Measurements from ENCODE around the gene GUCY1B1. TPM values are rescaled to one million over a fixed set of nuclear protein-coding genes. Genes with fewer than 3 reads are reported as not detected.
"Not testable (repeated sequence)": the region's sequence is repeated elsewhere in the genome, so short reads cannot be mapped to it uniquely, and the experiment has no call there.

Gene GUCY1B1
- total RNA-seq, 1 donor from 2014 or later = 18.1 TPM

DNA sequence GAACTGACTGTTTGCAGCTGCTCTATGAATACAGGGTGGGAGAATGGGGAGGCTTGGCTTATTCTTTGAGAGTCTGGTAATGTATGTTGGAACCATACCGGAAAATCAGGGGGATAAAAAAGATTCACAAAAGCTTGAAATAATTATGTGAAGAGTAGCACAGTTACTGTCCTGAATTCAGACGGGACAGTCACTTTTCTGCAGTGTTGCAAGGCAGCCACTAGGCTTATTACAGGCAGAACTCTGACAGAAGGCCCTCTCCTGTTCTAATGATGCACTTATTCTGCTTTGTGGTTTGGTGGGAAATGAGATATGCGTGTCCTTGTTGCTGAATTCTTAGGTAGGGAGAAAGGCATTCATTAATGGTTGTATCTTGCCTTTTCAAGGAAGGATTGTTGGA, 37.2 kb downstream of the GUCY1B1 start:
- no peak for DNase-seq
- intact Hi-C loops (cut with DNase I) = no loop called here

DNA sequence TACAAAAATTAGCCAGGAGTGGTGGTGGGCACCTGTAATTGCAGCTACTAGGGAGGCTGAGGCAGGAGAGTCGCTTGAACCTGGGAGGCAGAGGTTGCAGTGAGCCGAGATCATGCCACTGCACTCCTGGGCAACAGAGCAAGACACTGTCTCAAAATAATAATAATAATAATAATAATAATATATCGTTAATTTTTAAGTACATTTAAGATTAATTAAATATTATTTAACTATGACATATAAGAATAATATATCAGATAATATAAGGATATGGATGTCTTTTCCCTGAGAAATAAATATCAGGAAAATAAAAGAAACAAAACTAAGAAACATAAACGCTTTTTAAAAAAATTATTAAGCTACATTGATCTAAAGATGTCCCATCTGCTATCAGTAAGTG, 38.8 kb downstream of the GUCY1B1 start:
- intact Hi-C loops (cut with DNase I) = not testable (repeated sequence)

More for the DNA sequence above, 37.2 kb downstream of the GUCY1B1 start:
- no peak overlapping the region for H3K27ac ChIP-seq
- H3K4me1 ChIP-seq = no peaks in the 10 kb centered on the region
- peaks cover under 1% of the 10 kb centered on the region for H3K36me3 ChIP-seq
- H3K9me3 ChIP-seq = no peaks in the 10 kb centered on the region
- TF ChIP-seq, protein P1, sequence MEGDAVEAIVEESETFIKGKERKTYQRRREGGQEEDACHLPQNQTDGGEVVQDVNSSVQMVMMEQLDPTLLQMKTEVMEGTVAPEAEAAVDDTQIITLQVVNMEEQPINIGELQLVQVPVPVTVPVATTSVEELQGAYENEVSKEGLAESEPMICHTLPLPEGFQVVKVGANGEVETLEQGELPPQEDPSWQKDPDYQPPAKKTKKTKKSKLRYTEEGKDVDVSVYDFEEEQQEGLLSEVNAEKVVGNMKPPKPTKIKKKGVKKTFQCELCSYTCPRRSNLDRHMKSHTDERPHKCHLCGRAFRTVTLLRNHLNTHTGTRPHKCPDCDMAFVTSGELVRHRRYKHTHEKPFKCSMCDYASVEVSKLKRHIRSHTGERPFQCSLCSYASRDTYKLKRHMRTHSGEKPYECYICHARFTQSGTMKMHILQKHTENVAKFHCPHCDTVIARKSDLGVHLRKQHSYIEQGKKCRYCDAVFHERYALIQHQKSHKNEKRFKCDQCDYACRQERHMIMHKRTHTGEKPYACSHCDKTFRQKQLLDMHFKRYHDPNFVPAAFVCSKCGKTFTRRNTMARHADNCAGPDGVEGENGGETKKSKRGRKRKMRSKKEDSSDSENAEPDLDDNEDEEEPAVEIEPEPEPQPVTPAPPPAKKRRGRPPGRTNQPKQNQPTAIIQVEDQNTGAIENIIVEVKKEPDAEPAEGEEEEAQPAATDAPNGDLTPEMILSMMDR (IDR thresholded peaks at IDR 0.05) = peak; percentile 16
- no peak overlapping the region for H3K4me3 ChIP-seq
- no peaks in the 10 kb centered on the region for H3K27me3 ChIP-seq (ENCODE audit: low read depth)
- no peak for ATAC-seq

DNA sequence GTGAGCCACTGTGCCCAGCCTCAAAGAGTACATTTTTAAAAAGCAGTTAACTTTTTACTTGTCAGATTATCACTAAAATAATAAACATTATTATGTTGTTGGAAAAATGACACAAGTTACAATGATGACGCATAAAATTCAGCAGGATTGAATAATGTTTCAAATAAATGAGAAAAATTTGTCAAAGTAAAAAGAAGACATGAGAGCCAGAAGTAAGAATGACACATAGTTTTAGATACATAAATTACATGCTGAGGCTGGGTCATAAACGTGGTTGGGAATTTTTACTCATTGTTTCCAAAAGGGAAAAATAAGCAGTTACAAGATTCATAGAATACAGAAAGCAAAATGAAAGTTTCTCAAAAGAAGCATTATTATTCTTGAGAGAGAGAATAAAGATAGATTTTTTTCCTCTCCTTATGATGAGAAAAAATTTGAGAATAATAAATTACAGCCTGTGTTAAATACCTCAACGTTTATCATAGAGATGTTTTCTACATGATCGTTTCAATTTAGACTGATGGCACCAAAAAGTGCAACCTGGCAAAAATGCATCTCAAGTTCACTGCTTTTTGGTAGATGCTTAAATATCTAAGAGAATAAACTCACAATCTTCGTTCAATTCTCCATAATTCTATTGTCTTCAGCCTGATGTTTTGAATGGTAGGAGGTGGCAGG, 40.4 kb downstream of the GUCY1B1 start:
- no peak overlapping the region for H3K4me3 ChIP-seq
- DNase-seq (no peak), ATAC-seq (no peak)
- H3K4me1 ChIP-seq = no peaks in the 10 kb centered on the region
- H3K9me3 ChIP-seq = no peaks in the 10 kb centered on the region
- H3K27me3 ChIP-seq (ENCODE audit: low read depth) = no peaks in the 10 kb centered on the region
- no peaks in the 10 kb centered on the region for H3K36me3 ChIP-seq
- no peak overlapping the region for H3K27ac ChIP-seq
- TF ChIP-seq, protein P1 (IDR thresholded peaks at IDR 0.05) = no peak
- intact Hi-C loops (cut with DNase I) = no loop called here

More for the DNA sequence above, 38.8 kb downstream of the GUCY1B1 start:
- not testable (repeated sequence) for ATAC-seq; H3K27ac ChIP-seq; H3K36me3 ChIP-seq; H3K4me1 ChIP-seq; DNase-seq; H3K4me3 ChIP-seq; H3K27me3 ChIP-seq (ENCODE audit: low read depth); H3K9me3 ChIP-seq

DNA sequence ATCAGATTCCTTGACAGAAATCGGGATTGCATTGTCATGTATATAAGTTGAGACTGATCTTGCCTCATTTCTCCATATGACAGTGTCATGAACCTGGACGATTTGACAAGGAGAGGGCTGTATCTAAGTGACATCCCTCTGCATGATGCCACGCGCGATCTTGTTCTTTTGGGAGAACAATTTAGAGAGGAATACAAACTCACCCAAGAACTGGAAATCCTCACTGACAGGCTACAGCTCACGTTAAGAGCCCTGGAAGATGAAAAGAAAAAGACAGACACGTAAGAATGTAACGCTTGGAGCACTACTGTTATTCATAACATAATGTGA, 40.9 kb downstream of the GUCY1B1 start:
- H3K4me3 ChIP-seq = no peak overlapping the region
- DNase-seq (no peak), ATAC-seq (no peak)
- no peaks in the 10 kb centered on the region for H3K9me3 ChIP-seq
- TF ChIP-seq, protein P1 (IDR thresholded peaks at IDR 0.05) = no peak
- H3K27ac ChIP-seq = no peak overlapping the region
- H3K36me3 ChIP-seq = peaks cover 3% of the 10 kb centered on the region
- no peaks in the 10 kb centered on the region for H3K27me3 ChIP-seq (ENCODE audit: low read depth)
- no peaks in the 10 kb centered on the region for H3K4me1 ChIP-seq
- intact Hi-C loops (cut with DNase I) = no loop called here

DNA sequence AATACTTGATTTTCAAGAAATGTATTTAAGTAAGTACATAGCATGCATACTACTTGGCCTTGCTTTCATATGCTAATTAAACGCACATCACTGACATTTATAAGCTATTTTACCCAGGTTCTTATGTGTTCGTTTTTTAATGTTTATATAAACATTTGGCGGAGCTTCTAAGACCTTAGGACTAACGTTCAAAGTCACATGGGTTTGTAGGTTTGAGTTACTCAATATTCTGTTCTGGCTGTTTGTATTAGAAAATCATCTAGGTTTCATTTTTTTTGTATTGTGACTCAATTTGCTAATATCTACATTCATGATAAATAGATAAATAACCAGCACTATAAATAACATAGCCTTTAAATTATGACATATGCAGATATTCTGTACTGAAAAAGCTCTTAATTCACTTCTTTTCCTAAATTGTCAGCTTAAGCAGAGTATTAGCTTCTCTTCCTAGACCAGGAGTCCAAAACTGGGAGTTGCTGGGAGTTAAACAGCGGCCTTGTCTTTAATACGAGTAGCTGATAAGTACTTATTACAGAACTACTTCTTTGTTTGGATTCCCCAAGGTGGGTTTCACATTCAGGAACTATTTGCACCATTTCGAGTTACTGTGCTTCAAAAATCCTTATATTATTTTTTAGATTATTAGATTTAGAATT, 42.0 kb downstream of the GUCY1B1 start:
- intact Hi-C loops (cut with DNase I) = no loop called here
- H3K27ac ChIP-seq = no peak overlapping the region
- H3K36me3 ChIP-seq = peaks cover 11% of the 10 kb centered on the region

More for the DNA sequence above, 42.0 kb downstream of the GUCY1B1 start:
- no peaks in the 10 kb centered on the region for H3K9me3 ChIP-seq
- DNase-seq (no peak), ATAC-seq (no peak)
- TF ChIP-seq, protein P1 (IDR thresholded peaks at IDR 0.05) = no peak
- H3K27me3 ChIP-seq (ENCODE audit: low read depth) = no peaks in the 10 kb centered on the region
- no peak overlapping the region for H3K4me3 ChIP-seq
- H3K4me1 ChIP-seq = no peaks in the 10 kb centered on the region
